T-helper 2 cell treated with Interferon-gamma antibody and Interleukin-4, amounts not matched to agents 5 μg/mL and 100 μg/mL, for 36 hours (primary cell): ENCODE results near the gene CTNNA2.
"Not testable (repeated sequence)": the region's sequence is repeated elsewhere in the genome, so short reads cannot be mapped to it uniquely, and the experiment has no call there.

Experiments used
- DNase-seq: peaks from one replicate; pipeline ENCODE4 v3.0.0; 2021; ENCODE audit warnings: low spot score
- H3K27ac Mint-ChIP-seq: one replicate; pipeline ENCODE4 v1.8.0; 2021; ENCODE audit warnings: mild to moderate bottlenecking, mixed read lengths
- H3K27me3 Mint-ChIP-seq: one replicate; pipeline ENCODE4 v1.8.0; 2021; ENCODE audit warnings: low read depth, mixed read lengths
- H3K36me3 Mint-ChIP-seq: one replicate; pipeline ENCODE4 v1.8.0; 2021; ENCODE audit warnings: low read depth, mixed read lengths
- H3K4me1 Mint-ChIP-seq: one replicate; pipeline ENCODE4 v1.8.0; 2021; ENCODE audit warnings: low read depth, mixed read lengths
- H3K4me3 Mint-ChIP-seq: one replicate; pipeline ENCODE4 v1.8.0; 2022; ENCODE audit warnings: mild to moderate bottlenecking, moderate library complexity, mixed read lengths
- H3K9me3 Mint-ChIP-seq: one replicate; pipeline ENCODE4 v1.8.0; 2021; ENCODE audit warnings: mixed read lengths

CTNNA2 gene

DNA sequence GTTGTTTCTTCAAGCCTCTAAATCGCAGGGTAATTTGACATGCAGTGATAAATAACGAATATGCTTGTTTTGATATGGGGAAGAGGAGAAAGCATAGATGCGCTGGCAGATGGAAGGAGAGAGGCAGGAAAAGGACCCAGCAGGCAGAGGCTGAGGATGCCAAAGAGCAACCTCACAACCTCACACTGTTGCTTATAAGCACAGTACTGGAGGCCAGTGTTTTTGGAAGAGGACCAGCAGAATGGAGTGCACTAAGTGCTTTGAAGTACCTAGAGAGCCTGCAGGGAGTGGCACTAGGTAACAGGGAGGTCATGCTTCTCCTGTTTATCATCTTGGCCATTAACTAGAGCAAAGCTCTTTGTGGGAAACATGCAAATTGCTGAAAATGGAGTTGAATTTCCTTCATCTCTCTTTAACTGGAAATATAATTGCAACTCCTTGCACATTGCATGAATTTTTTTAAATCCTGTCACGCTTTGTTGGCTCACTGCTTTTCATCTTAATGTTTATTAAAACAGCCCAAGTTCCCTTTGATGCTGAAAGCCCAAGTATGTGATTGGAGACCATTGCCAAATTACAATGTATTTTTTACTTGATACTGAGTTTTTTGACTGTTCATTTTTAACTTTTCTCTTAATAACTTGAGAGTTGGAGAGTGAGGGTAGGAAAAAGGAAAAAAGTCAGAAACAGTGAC, 555.3 kb downstream of the CTNNA2 start:
- no peaks in the 10 kb centered on the region for H3K36me3 Mint-ChIP-seq
- H3K27ac Mint-ChIP-seq: no peak overlapping the region
- no peaks in the 10 kb centered on the region for H3K27me3 Mint-ChIP-seq
- no peaks in the 10 kb centered on the region for H3K9me3 Mint-ChIP-seq
- no peak overlapping the region for H3K4me3 Mint-ChIP-seq
- no peak for DNase-seq
- H3K4me1 Mint-ChIP-seq: no peaks in the 10 kb centered on the region

DNA sequence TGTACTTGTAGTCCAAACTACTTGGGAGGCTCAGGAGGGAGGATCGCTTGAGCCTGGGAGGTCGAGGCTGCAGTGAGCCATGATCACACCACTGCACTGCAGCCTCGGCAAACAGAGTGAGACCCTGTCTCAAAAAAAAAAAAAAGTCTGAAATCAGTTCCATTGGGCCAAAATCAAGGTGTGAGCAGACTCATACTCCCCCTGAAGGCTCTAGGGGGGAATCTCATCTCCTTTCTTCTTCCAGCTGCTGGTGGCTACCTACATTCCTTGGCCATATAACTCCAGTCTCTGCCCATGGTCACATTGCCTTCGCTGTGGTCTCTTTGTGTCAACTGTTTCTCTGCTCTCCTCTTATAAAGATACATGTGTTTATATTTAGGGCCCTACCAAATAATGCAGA, 557.7 kb downstream of the CTNNA2 start:
- Mint-ChIP-seq H3K27me3 (no peaks in the 10 kb centered on the region), H3K36me3 (no peaks in the 10 kb centered on the region), H3K9me3 (no peaks in the 10 kb centered on the region), H3K4me3 (no peak overlapping the region), H3K27ac (no peak overlapping the region), H3K4me1 (no peaks in the 10 kb centered on the region)
- no peak for DNase-seq

DNA sequence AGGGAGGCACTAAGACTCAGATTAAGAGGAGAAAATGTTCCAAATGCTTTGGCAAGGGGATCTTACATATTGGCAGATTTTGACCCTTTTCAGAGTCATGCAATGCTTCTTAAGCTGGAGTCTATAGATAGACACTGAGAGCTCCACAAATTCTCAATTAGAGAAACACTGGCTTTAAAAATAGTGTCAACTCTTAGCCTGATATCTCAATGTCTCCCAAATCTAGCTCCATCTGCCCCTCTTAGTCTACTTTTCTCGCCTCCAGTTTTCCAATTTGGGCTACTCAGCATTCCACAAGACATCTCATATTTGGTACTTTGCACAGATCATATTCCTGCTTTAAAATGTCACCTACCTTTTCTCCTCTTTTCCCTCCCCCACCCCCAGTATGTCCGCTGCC, 559.1 kb downstream of the CTNNA2 start:
- no peak overlapping the region for H3K27ac Mint-ChIP-seq
- H3K4me1 Mint-ChIP-seq: no peaks in the 10 kb centered on the region
- no peak for DNase-seq
- H3K9me3 Mint-ChIP-seq: no peaks in the 10 kb centered on the region
- H3K27me3 Mint-ChIP-seq: no peaks in the 10 kb centered on the region
- no peaks in the 10 kb centered on the region for H3K36me3 Mint-ChIP-seq
- H3K4me3 Mint-ChIP-seq: no peak overlapping the region

DNA sequence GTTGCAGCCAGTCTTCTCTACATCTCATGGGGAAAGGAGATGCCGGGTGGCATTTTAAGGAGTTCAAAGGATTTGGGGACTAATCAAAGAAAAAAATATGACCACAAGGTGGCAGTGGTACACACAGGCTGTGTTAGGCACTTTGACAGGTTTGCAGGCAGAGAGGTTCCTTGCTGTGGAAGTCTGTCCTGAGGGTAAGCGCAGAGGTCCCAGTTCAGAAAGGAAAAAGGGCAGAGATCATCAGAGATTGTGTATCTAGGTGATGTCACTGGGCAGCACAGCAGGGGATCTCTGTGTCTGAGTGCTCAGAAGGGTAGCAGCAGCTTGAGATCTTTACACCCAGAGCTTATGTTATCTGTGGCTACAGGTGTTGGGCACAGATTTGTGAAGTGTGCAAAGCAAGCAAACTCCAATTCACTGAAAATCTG, 560.3 kb downstream of the CTNNA2 start:
- no peaks in the 10 kb centered on the region for H3K27me3 Mint-ChIP-seq
- no peak overlapping the region for H3K4me3 Mint-ChIP-seq
- no peak overlapping the region for H3K27ac Mint-ChIP-seq
- H3K9me3 Mint-ChIP-seq: no peaks in the 10 kb centered on the region
- H3K36me3 Mint-ChIP-seq: no peaks in the 10 kb centered on the region
- no peaks in the 10 kb centered on the region for H3K4me1 Mint-ChIP-seq
- no peak for DNase-seq

DNA sequence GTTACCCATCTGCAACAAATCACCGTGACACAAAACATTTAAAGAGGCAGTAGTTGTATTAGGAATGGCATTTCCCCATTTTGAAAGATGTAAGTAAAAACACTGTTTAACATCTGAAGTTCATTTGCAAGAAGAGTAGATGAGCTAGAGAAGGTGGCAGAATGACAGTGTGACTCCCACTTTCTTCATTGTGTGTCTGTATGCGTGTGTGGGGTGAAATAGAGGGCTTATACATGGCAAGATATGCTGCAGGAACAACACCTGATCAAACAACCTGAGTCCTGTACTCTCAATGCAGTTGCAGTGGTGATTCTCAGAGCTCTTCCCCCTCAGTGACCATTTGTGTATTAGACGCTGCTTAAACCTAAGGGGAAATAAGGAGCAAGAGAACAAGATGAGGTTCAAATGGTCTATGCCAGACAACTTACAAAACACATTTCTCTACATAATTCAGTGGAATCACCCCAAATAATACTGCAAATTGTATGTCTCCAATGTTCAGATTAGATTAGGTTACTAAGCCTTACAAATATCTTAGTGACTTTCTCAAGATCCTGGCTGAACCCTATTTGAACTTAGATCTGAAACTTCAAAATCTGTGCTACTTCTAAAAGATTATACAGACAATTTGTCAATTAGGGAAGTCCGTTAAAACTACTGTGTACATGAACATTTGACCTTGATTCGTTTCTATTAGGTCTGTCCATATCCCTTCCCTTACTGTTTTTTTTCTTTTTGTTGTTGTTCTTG, 561.6 kb downstream of the CTNNA2 start:
- Mint-ChIP-seq H3K27ac (no peak overlapping the region), H3K4me3 (no peak overlapping the region), H3K27me3 (no peaks in the 10 kb centered on the region), H3K4me1 (no peaks in the 10 kb centered on the region), H3K9me3 (no peaks in the 10 kb centered on the region), H3K36me3 (no peaks in the 10 kb centered on the region)
- no peak for DNase-seq

DNA sequence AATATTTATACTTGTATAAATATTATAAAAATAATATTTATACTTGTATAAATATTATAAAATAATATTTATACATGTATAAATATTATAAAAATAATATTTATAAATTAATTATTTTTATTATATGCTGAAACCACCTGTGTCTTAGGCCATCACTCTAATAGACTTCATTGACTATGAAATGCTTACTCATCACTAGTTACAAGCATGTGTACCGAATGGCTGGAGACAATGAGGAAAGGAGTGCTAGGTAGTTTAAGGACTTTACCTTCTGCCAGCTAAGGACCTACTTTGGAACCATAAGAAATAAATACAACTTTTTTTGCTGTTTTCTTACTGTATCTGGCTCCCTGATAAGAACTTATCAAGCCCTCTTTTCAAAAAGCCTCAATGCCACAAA, 562.9 kb downstream of the CTNNA2 start:
- Mint-ChIP-seq H3K4me1 (no peaks in the 10 kb centered on the region), H3K27me3 (no peaks in the 10 kb centered on the region), H3K9me3 (no peaks in the 10 kb centered on the region), H3K4me3 (no peak overlapping the region), H3K27ac (no peak overlapping the region), H3K36me3 (no peaks in the 10 kb centered on the region)
- no peak for DNase-seq

DNA sequence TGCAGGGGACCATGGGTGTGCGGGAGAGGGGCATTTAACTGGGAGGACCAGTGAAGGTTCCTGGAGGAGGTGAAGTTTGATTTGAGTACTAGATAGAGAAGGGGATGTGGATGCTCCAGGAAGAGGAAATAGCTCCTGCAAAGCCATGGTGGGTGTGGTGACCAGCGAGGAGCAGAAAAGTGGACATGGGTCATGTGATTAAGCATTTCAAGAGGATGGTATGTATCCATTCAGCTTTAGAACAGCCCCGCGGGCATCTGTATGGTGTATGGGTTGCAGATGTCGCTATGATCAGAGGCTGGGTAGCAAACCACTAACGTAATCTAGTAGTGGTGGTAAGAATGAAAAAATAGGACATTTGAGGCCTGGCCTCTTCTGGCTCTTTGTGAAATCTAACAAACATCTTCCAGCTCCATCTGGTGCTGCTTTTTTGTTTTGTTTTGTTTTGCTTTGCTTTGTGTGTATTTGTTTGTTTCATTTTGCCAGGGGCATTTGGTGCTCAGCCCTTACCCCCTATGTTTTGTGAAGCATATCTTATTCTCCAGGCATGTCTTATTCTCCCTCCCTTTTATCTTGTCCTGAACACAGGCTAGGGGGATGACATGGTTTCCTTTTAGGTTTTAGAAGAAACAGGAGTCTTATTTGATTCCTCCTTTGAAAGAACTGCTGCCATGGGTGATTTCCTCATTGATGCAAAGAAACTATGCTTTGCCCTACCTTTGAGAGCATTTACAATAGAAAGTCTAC, 565.6 kb downstream of the CTNNA2 start:
- no peaks in the 10 kb centered on the region for H3K9me3 Mint-ChIP-seq
- no peaks in the 10 kb centered on the region for H3K27me3 Mint-ChIP-seq
- no peak overlapping the region for H3K4me3 Mint-ChIP-seq
- no peaks in the 10 kb centered on the region for H3K4me1 Mint-ChIP-seq
- no peak for DNase-seq
- no peaks in the 10 kb centered on the region for H3K36me3 Mint-ChIP-seq
- H3K27ac Mint-ChIP-seq: no peak overlapping the region

DNA sequence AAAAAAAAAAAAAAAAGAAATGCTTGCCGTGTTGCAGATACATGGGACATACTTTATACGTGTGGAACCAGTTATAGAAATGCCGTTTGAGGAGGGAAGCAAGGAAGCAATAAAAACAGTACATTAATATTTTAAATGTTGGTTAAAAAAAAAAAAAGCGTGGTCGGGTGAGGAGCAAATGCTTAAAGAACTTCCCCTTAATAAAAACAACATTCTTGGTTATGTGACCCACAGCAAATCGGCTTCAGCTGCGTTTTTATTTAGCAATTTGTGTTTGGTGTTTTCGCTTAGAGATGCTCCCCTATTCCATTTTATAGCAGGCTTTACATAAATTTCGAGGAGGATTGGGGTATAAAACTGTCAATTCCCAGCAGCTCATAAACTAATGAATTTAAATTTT, 568.1 kb downstream of the CTNNA2 start:
- H3K36me3 Mint-ChIP-seq: no peaks in the 10 kb centered on the region

DNA sequence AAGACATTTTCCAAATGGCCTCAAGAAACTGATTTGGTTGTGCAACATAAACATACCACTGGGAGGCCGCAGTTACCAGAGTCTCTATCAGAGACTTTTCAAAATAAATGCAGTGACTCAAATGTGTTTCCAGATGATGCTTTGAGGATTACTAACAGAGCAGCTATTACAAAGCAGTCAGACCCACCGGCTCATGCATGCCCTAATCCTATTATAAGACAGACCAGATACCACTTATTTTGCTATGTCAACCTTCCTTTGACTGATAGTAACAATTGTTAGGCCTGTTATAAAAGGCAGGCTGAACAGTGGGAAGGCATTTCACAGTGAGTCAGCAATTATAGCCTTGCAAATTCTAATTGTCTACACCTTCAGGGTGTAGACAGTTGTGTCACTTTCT, 574.0 kb downstream of the CTNNA2 start:
- H3K36me3 Mint-ChIP-seq: no peaks in the 10 kb centered on the region
- no peak overlapping the region for H3K27ac Mint-ChIP-seq
- H3K9me3 Mint-ChIP-seq: no peaks in the 10 kb centered on the region
- no peak for DNase-seq
- H3K27me3 Mint-ChIP-seq: no peaks in the 10 kb centered on the region
- H3K4me3 Mint-ChIP-seq: no peak overlapping the region
- H3K4me1 Mint-ChIP-seq: no peaks in the 10 kb centered on the region

More for the DNA sequence above, 568.1 kb downstream of the CTNNA2 start:
- H3K9me3 Mint-ChIP-seq: no peaks in the 10 kb centered on the region
- H3K27me3 Mint-ChIP-seq: no peaks in the 10 kb centered on the region
- DNase-seq: no peak
- H3K4me1 Mint-ChIP-seq: no peaks in the 10 kb centered on the region
- H3K4me3 Mint-ChIP-seq: no peak overlapping the region
- H3K27ac Mint-ChIP-seq: no peak overlapping the region

DNA sequence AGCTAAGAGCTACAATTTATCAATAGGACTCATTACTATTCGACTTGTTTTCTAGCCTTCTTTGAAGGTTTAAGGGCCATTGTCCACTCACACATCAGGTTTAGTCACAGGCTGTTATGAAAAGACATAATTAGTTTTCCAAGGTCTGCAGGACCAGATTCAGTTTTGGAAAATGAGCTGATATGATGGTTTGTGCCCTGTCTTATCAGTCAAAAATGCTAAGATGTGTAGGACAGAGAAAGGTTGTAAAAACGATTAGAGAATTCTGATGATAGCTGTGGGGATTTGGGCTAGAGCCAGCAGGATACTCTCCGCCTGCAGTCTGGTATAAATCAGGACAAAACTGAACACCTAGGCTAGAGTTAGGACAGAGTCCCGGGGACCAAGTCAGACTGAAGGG, 578.4 kb downstream of the CTNNA2 start:
- no peaks in the 10 kb centered on the region for H3K27me3 Mint-ChIP-seq
- no peak overlapping the region for H3K27ac Mint-ChIP-seq
- H3K4me1 Mint-ChIP-seq: no peaks in the 10 kb centered on the region
- no peaks in the 10 kb centered on the region for H3K9me3 Mint-ChIP-seq
- H3K4me3 Mint-ChIP-seq: no peak overlapping the region
- no peaks in the 10 kb centered on the region for H3K36me3 Mint-ChIP-seq
- DNase-seq: no peak

DNA sequence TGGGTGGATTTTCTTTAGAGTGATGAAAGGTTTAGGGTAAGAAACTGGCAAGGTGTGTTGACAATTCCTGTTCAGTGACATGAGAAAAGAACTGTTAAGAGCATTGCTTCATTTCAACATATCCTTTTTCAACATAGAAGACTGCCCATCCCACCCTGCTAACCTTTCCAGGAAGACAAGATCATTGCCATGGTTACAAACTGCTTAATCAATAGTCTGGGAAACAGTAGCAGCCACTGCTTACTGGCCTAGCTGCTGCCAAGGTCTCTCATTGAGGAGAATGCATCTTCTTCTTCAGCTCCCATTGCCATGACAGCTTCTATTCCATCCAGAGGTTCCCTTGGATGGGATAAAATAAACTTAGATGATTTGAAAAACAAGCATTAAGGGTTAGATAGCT, 579.6 kb downstream of the CTNNA2 start:
- H3K27ac Mint-ChIP-seq: no peak overlapping the region
- no peaks in the 10 kb centered on the region for H3K9me3 Mint-ChIP-seq
- H3K4me3 Mint-ChIP-seq: no peak overlapping the region
- H3K27me3 Mint-ChIP-seq: no peaks in the 10 kb centered on the region
- DNase-seq: no peak
- no peaks in the 10 kb centered on the region for H3K4me1 Mint-ChIP-seq
- no peaks in the 10 kb centered on the region for H3K36me3 Mint-ChIP-seq

DNA sequence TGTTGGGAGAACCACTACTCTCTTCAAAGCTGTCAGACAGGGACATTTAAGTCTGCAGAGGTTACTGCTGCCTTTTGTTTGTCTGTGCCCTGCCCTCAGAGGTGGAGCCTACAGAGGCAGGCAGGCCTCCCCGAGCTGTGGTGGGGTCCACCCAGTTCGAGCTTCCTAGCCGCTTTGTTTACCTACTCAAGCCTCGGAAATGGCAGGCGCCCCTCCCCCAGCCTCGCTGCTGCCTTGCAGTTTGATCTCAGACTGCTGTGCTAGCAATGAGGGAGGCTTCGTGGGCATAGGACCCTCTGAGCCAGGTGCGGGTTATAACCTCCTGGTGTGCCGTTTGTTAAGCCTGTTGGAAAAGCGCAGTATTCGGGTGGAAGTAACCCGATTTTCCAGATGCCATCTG, 585.7 kb downstream of the CTNNA2 start:
- not testable (repeated sequence) for DNase-seq, H3K36me3 Mint-ChIP-seq, H3K27me3 Mint-ChIP-seq, H3K27ac Mint-ChIP-seq, H3K4me3 Mint-ChIP-seq, H3K9me3 Mint-ChIP-seq, H3K4me1 Mint-ChIP-seq

DNA sequence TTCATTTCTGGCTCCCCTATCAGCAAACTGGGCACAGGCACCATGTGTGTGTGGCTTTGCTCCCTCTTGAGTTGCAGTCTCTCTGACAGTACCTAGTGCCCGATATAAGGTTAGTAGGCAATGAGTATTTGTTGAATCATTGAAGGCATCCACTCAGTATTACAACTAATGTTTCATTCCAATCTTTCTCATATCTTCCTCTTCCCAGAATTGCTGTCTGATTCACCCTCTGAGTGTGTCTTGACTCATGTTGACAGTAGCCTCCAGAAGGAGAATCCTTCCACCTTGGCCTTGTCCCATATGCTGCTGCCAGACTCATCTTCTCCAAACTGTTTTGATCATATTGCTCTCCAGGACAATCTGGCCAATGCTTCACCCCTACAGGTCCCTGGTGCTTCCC, 589.2 kb downstream of the CTNNA2 start:
- Mint-ChIP-seq H3K27ac (no peak overlapping the region), H3K9me3 (peaks cover 9% of the 10 kb centered on the region), H3K4me3 (no peak overlapping the region), H3K36me3 (no peaks in the 10 kb centered on the region), H3K27me3 (no peaks in the 10 kb centered on the region), H3K4me1 (no peaks in the 10 kb centered on the region)
- no peak for DNase-seq

DNA sequence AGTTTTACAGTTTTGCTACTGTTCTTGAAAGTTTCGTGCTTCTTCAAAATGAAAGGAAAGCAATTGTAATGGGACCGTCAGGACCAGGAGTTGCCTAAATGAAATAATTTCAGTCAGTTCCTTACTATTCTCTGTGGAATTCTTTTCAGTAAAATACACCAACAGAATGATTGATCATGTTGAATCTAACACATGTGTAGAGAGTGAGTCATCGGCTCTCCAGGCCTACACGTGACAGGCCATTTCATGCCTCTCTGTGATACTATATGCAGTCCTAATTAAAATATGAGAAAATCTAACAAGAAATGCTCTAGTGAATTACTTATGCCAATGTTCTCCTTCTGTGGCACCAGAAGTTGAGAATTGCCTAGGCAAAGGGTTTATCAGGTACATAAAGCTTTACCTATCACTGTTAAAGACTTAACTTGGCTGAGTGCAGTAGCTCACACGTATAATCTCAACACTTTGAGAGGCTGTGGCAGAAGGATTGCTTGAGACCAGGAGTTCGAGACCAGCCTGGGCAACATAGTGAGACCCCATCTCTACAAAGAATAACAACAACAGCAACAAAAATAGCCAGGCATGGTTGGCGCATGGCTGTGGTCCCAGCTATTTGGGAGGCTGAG, 592.3 kb downstream of the CTNNA2 start:
- H3K27me3 Mint-ChIP-seq: no peaks in the 10 kb centered on the region
- no peak for DNase-seq
- H3K9me3 Mint-ChIP-seq: peaks cover 9% of the 10 kb centered on the region
- H3K4me3 Mint-ChIP-seq: no peak overlapping the region
- no peaks in the 10 kb centered on the region for H3K36me3 Mint-ChIP-seq
- H3K4me1 Mint-ChIP-seq: no peaks in the 10 kb centered on the region
- no peak overlapping the region for H3K27ac Mint-ChIP-seq
